Amniotic stem cell (primary cell): Measurements from ENCODE around the gene FNDC3B.

Experiments
- DNase-seq: peaks from one replicate; lab custom pipeline; 2025; lab: John Stamatoyannopoulos, UW

Gene FNDC3B

GRCh38 chr3:172190980-172191379 lies 151.6 kb downstream of the FNDC3B start:
- no peak for DNase-seq

DNA sequence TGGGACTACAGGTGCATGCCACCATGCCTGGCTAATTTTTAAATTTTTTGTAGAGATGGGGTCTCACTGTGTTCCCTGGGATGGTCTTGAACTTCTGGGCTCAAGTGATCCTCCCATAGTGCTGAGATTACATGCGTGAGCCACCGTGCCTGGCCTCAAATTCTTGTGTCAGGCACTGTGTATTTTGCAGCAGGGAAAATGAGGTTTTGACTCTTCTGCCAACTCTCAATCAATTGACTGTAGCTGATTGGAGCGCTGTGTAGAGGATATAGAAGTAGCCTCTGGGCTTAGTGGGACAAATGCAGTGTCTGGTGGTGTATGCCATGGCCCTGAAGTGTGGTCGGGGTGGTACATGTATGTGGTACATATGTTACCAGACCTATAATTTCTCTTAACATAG lies 152.3 kb downstream of the FNDC3B start:
- no peak for DNase-seq

- DNase-seq: no peak
These were observed 153.5 kb downstream of the FNDC3B start for GRCh38 chr3:172192830-172193415.

GRCh38 chr3:172193436-172193835 lies 154.1 kb downstream of the FNDC3B start:
- no peak for DNase-seq

DNA sequence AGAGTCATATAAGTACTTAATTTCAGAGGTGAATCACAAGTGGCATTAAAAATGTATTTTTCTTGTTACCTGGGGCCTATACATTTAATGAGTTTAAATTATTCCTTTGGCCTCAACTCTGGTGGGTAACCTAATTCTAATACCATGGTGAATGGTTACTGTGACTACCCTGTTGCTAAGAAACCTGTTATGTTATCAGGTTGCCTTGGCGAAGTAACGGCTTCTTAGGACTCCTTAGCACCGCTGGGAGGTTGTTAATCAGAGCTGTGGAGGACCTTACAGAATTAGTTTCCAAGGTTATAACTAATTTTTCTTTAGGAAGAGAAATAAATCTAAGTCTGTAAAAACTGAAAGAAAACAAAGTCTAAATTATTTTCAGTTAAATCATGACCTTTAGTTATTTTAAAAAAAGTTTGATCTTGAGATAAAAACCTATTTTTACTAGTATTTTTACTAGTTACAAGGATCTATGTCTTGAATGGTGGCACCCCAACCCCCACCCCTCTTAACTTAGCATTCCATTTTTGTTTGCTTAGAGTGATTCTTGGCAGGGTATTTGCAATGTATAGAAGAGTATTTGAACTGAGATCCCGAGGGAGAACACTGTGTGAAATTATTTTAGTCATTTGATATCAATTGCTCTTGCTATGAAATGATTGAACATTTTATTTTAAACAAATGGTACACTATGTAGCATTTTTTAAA lies 155.5 kb downstream of the FNDC3B start:
- DNase-seq: no peak

DNA sequence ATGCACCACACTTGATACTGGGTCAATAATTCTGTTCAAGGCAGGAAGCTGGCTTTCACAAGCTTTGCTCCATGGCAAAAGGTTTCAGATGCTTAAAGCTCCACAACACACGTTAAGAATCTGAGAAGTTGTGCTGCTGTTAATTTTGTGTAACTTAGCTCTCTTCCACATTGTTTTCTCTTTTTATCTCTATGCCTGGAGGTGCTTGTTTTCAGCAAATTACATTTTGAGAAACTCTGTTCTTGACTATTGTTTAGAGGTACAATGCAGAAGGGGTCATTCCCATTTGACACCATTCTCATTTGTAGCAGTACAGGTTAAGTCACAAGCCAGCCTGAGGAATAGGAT lies 156.0 kb downstream of the FNDC3B start:
- no peak for DNase-seq

GRCh38 chr3:172197344-172197743 lies 158.0 kb downstream of the FNDC3B start:
- no peak for DNase-seq

DNA sequence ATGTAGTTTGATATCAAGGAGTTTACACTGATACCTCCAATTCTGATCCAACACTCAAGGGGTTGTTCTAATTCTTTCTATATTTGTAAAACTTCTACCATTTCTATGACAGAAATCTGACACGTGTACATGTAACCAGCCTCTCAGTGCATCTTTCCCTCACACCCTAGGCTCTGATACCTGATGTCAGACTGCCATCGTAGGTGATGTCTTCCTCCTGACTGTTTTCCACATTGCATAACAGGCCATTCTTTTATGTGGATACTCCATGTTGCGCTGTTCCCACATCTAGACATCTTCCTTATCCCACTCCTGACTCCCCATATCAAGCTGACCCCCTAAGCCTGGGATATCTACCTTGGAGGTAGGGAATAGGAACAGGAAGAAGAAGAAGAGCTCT lies 159.1 kb downstream of the FNDC3B start:
- no peak for DNase-seq

DNA sequence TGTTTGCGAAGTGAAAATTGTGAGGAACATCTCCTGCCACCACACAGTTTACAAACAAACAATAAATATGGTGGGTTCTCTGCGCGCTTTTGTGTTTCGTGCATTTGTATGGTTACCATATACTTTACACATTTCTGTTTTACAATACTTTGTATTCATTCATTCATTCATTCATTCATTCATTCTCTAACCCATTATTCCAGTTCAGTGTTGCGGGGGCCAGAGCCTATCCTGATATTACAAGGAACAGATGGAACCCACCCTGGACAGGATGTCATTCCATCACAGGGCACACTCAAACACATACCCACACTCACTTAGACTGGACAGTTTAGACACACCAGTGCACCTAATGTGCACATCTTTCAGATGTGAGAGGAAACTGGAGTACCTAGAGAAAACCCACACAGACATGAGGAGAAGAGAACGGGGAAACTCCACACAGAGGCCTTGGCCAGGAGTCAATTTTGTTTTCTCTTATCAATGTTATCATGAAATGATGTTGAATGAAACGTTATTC lies 160.5 kb downstream of the FNDC3B start:
- DNase-seq: no peak

DNA sequence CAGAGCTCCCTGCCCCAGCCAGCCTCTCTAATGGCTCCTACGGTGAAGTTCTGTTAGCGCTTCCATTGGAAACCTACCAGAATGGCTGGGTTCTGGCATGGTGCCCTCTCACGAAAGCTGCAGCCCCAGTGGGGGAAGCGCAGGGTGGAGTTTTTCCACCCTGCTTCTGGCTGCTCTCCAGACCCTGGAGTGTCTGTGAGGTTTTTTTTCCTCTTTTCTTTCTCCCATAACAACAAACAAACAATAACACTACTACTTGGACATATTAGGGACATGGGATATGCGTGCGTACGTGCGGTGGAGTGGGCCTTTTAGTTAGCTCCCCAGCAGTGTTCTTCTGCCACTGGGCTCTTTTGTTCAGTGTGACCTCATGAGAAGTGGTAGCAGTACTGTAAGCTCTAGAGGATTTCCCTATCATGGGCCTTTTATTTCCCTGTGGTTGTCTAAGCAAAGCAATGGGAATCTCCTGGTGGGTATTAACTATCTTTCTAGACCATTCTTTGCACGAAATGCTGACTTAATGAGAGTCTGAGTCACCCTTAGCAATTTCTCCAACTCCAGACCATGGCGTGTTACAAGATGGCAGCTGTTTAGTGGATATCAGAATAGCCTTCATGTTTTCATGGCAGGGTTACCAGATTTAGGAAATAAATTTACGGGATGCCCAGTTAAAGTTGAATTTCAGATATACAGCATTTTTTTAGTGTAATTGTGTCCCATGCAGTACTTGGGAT lies 161.9 kb downstream of the FNDC3B start:
- no peak for DNase-seq

DNA sequence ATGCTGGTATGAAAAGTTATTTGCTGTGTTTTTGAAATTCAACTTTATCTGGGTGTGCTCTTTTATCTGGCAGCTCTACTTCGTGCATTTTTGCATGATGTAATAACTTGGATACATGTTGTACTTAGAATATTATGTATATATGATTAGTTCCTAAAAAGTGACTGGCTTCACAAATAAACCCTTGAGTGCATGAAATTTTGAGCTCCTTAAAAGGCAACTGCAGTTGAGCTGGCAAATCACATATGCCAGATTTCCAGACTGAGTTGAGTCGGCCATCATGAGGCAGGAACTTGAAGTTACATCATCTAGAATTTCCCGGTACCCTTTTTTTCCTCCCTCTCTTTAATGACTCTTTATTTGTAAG lies 162.5 kb downstream of the FNDC3B start:
- DNase-seq: no peak

DNA sequence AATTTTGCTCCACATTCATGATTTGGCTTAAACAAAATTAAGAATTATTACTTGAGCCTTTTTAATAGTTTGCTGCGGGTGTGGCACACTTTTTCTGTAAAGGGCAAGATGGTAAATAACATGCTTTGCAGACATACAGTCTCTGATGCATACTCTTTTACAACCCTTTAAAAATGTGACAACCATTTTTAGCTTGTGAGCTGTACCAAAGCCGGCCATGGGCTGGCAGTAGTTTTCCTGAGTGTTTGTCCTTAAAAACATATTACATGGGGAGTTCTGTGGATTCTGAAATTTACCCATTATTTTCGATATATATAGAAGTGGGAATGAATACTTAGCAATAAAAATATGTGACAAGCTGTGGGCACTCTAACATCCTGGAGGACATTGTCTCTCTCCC lies 163.4 kb downstream of the FNDC3B start:
- DNase-seq: no peak

DNA sequence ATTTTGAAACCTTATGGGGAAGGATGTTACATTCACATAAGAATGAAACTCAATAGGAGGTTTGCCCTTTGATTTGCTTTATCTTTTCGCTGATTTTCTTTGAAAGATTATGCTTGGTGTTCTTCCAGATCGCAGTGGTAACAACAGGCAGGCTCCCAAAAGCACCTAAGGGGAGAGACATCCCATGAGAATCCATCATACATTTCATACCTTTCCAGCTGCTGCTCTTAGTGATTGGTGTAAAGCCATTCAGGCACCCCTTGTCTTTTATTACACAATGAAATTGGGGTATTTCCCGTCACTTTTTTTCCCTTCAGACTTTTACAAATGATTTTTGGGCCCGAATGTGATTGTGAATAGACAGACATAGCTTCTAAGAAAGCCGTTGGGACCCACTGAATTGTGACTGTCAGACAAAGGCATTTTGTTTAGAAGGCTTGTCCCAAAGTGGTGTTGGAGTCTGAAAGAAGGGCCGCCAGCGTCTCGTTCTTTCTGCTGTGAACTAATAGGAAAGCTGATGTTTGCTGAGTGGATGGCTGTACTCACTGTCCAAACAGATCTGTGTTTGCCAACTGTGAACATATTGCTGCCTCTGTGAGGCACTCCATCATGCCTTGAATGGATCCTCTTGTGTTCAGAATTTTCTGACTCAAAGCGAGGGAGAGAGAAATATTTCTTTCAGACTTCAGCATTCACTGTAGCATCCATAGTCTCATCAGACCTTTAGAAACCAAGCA lies 164.3 kb downstream of the FNDC3B start:
- no peak for DNase-seq

DNA sequence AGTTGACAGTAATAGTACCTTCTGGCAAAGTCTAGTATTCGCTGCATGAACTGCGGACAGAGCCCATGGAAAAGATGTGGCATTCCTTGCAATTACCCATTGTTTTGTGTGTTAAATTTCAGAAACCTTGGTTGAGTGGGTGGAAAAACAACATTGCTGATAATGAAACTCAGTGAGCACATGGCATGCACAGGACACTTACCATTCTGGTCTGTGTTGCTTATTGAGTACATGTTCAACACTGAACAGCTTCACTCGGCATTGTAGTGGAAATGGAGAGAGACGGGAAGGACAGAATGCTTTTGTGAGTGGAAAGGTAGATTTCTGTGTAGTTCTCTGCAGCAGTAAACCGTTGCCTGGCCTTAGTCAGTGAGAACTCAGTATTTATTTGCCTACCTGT lies 165.3 kb downstream of the FNDC3B start:
- no peak for DNase-seq

DNA sequence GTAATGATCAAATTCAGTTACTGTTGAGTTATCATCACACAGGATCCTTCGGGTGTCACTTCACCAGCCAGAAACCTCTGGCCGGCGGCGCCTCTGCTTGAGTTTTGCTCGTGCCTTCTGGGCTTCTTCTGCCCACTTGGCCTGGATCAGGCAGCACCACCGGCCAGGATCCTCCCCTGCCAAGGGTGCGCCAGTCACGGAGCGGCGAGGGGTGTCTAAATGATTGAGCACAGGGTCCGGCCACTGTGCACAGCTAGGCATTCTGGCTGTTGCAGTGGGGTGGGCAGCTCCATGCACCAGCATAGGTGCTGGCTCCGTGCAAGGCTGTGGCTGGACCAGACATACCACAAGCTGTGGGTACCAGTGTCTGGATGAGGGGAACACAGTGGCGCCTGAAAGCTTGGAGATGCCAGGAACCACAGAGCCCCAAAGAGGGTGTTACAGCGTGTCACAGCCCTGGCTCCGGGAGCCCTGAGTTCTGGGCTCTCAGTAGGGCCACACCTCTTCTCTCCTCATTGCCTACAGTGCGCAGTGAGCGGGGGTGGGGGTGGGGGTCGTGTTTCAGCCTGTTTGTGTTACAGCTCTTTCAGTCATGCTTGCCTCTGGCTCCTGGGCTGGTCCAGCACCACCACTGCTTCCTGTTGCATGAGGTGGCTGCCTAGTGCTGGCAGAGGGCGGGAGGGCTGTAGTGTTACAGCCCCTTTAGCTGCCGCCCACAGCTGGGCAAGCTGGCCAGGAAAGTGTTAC lies 169.4 kb downstream of the FNDC3B start:
- no peak for DNase-seq

DNA sequence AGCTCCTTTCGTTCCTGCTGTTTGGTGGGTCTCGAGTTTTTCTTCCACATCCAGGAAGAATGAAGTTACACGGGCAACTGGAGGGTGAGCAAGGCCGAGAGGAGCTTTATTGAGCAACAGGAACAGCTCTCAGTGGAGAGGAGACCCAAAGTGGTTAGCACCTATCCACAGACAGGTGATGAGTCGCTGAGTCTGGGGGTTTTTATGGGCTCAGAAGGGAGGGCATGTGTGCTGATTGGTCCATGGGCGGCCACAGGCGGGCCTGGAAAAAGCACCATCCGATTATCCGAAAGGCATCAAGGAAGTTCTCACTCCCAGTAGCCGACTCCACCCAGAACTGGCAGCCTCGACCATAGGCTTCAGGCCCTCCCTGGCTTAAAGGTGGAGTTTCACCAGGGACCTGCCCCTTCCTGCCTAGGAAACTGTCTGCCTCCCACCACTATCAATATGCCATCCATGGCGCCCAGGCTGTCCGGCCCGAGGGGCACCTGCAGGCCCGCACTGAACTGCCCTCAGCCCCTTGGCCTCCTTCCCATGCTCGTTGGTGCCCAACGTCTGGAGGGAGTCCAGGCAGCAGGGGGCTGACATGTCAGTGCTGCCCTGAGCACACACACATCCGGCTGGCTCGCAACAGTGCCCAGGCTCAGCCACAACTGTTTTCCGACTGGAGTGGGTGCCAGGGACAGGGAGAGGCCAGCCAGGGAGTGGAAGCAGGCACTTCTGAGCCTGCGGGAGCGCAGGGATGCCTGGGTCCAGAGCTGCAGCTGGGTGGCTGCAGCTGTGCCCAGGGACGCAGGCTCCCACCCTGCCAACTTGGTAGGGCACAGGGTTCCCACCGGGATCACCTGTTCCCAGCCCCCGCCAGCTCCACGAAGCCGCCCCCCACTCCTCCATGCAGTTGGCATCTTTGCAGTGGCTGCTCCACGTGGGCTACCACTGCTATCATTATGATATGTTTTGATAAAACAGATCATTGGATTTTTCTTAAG lies 170.2 kb downstream of the FNDC3B start:
- DNase-seq: no peak

DNA sequence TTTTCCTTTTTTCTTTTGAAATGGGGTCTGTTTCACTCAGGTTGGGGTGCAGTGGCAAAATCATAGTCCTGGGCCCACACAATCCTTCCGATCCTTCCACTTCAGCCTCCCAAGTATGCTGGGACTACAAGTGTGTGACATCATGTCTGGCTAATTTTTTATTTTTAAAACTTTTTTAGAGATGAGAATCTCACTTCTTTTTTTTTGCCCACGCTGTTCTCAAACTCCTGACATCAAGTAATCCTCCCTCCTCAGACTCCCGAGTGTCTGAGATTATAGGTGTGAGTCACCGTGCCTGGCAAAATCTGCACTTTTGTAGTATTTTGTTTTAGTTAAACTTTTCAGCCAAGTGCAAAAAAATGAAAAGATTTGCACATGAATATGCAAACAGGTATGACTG lies 171.0 kb downstream of the FNDC3B start:
- no peak for DNase-seq

DNA sequence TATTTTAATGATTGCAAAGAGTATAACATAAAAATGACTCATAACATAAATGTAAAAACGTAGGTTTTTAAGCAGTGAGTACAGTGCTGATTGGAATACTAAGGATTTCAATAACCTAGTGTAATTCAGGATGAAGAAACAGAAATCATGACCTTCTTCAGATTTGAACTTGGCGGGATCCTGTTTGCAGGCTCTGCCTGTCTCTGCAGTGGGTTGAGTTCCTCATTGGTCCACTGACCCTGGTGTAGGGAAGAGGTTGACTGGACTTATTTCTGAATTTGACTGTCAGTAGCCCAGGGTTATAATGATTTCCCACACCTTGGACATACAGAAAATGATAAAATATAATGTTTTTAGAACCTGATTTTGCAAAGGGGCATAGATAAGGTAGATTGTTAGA lies 171.7 kb downstream of the FNDC3B start:
- no peak for DNase-seq

DNA sequence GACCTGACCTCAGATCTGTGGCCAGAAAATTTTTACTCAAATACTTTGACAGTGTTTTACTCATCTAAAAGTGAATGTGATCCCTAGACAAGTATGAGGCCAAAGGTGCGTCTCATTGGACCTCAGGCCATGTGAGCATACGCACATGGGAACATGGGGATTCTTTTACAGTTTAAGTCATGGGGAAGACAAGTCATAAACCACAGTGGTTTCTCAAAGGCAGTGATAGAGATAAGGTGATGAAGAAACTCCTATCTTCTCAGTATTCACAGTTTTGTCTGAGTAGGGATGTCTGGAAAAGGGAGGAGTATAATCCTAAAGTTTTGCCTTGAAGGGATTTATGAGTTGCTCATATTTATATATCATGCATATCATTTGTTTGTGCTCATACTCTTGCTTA lies 173.8 kb downstream of the FNDC3B start:
- DNase-seq: no peak

DNA sequence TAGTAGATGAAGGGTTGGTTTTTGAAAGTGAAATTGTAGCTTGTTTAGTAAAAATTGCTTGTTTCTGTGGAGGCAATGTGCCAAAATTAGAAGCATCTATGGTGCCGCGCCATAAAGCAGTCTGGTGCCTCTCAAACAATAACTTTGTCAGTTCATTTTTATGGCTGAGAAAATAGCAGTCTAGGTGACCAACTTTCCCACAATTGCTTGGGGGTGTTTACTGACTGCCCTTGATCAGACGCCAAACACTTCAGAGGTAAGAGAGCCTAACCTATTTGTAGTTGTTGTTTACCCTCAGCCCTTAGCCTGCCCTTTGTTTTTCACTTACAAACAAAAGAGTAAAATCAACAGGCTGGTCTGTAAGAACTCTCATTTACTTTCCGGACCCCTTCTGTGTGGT lies 174.5 kb downstream of the FNDC3B start:
- DNase-seq: no peak

DNA sequence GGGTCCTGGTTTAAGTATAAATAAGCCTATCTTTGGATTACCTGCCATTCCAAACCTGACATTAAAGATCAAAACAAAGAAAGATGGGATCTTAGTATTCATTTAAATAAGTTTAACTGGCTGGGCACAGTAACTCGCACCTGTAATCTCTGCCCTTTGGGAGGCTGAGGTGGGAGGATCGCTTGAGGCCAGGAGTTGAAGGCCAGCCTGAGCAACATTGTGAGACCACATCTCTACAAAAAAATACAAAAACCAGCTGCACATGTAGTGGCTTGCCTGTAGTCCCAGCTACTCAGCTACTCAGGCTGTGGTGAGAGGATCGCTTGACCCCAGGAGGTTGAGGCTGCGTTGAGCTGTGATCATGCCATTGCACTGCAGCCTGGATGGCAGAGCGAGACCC lies 176.9 kb downstream of the FNDC3B start:
- DNase-seq: no peak
